Neural progenitor cell (in vitro differentiated cells): ENCODE results near the gene CTSF. TPM values are rescaled to one million over a fixed set of nuclear protein-coding genes. Genes with fewer than 3 reads are reported as not detected.
A peak's percentile ranks its signal among the peaks of the same experiment; 100 is the strongest.

Source experiments
- DNase-seq: peaks from one replicate; pipeline ENCODE4 v3.0.0-alpha.2; 2016; ENCODE audit warnings: low spot score
- H2AFZ ChIP-seq: fragments of 200-600 bp; sonication (generic); replicated peaks from 2 replicates; pipeline ENCODE4 v1.6.1; 2016; ENCODE audit warnings: antibody characterized with exemption
- H3F3A ChIP-seq: fragments of 200-600 bp; sonication (generic); 2 replicates; pipeline ENCODE4 v1.6.1; 2016; ENCODE audit warnings: antibody characterized with exemption, low read depth
- H3K27ac ChIP-seq: fragments of 200-600 bp; sonication (generic); 2 replicates; pipeline ENCODE4 v1.5.1; 2016; ENCODE audit warnings: mild to moderate bottlenecking
- H3K27me3 ChIP-seq: fragments of 200-600 bp; sonication (generic); 2 replicates; pipeline ENCODE4 v1.6.1; 2016; ENCODE audit warnings: mild to moderate bottlenecking, moderate library complexity
- H3K36me3 ChIP-seq: fragments of 200-600 bp; sonication (generic); 2 replicates; pipeline ENCODE4 v1.5.1; 2016
- H3K4me1 ChIP-seq: fragments of 200-600 bp; sonication (generic); 2 replicates; pipeline ENCODE4 v1.6.1; 2016; ENCODE audit warnings: mixed run types
- H3K4me2 ChIP-seq: fragments of 200-600 bp; sonication (generic); 2 replicates; pipeline ENCODE4 v1.6.1; 2016
- H3K4me3 ChIP-seq: fragments of 200-600 bp; sonication (generic); 2 replicates; pipeline ENCODE4 v1.5.1; 2016
- H3K79me2 ChIP-seq: fragments of 200-600 bp; sonication (generic); 2 replicates; pipeline ENCODE4 v1.6.1; 2016; ENCODE audit warnings: low read depth
- H3K9ac ChIP-seq: fragments of 200-600 bp; sonication (generic); 2 replicates; pipeline ENCODE4 v1.6.1; 2016
- H3K9me3 ChIP-seq: fragments of 200-600 bp; sonication (generic); 2 replicates; pipeline ENCODE4 v1.5.1; 2016; ENCODE audit warnings: low read depth
- H4K20me1 ChIP-seq: fragments of 200-600 bp; sonication (generic); 2 replicates; pipeline ENCODE4 v1.6.1; 2016; ENCODE audit warnings: low read depth
- H3K27ac Mint-ChIP-seq: 3 replicates; pipeline ENCODE4 v1.8.0; 2021; ENCODE audit warnings: mixed read lengths
- H3K27me3 Mint-ChIP-seq: 2 replicates; pipeline ENCODE4 v1.8.0; 2022; ENCODE audit warnings: low read depth, mild to moderate bottlenecking, inconsistent platforms, moderate library complexity, mixed read lengths; ENCODE audit not compliant: insufficient read depth
- H3K36me3 Mint-ChIP-seq: 3 replicates; pipeline ENCODE4 v1.8.0; 2021; ENCODE audit warnings: mixed read lengths
- H3K4me1 Mint-ChIP-seq: 3 replicates; pipeline ENCODE4 v1.8.0; 2021; ENCODE audit warnings: mixed read lengths
- H3K4me3 Mint-ChIP-seq: 3 replicates; pipeline ENCODE4 v1.8.0; 2021; ENCODE audit warnings: mild to moderate bottlenecking, moderate library complexity, mixed read lengths
- H3K9me3 Mint-ChIP-seq: 3 replicates; pipeline ENCODE4 v1.8.0; 2020; ENCODE audit warnings: mixed read lengths
- CTCF ChIP-seq: fragments of 200-600 bp; sonication (generic); IDR thresholded peaks from 2 replicates; pipeline ENCODE4 v1.5.1; 2017; ENCODE audit warnings: antibody characterized with exemption, mild to moderate bottlenecking
- EZH2 ChIP-seq: fragments of 200-600 bp; sonication (generic); IDR thresholded peaks from 2 replicates; pipeline ENCODE4 v1.6.1; 2017; ENCODE audit warnings: antibody characterized with exemption, mild to moderate bottlenecking, moderate library complexity
- EZH2phosphoT487 ChIP-seq: fragments of 200-600 bp; sonication (generic); IDR thresholded peaks from 2 replicates; pipeline ENCODE4 v1.6.1; 2017; ENCODE audit warnings: antibody characterized with exemption
- total RNA-seq: library from RNA; depleted of rRNA; stranded (reverse); fragments of >200 nt; gene quantifications from 2 replicates; pipeline ENCODE4 v1.2.3, GENCODE V29; 2015; ENCODE audit warnings: low replicate concordance

Gene CTSF
- total RNA-seq, 1 donor from 2014 or later, result not detected

GRCh38 chr11:66554602-66555001 is 13.8 kb downstream of the CTSF start:
- H3K79me2 ChIP-seq, result no peaks in the 10 kb centered on the region
- no peaks in the 10 kb centered on the region for H3K4me1 Mint-ChIP-seq
- no peak overlapping the region for H3K27ac ChIP-seq
- no peak overlapping the region for H3K27ac Mint-ChIP-seq
- H2AFZ ChIP-seq, result no peak overlapping the region
- H3K9me3 Mint-ChIP-seq, result no peaks in the 10 kb centered on the region
- H3K4me3 ChIP-seq, result no peak overlapping the region
- H3K36me3 ChIP-seq, result no peaks in the 10 kb centered on the region
- H3K9me3 ChIP-seq, result no peaks in the 10 kb centered on the region
- H3K36me3 Mint-ChIP-seq, result no peaks in the 10 kb centered on the region
- peaks cover 4% of the 10 kb centered on the region for H4K20me1 ChIP-seq
- DNase-seq, result no peak
- no peak for TF ChIP-seq EZH2phosphoT487
- TF ChIP-seq EZH2, result no peak
- TF ChIP-seq CTCF, result no peak
- no peak overlapping the region for H3K9ac ChIP-seq
- H3K4me1 ChIP-seq, result no peaks in the 10 kb centered on the region
- H3F3A ChIP-seq, result peaks cover 3% of the 10 kb centered on the region
- H3K4me3 Mint-ChIP-seq, result no peak overlapping the region
- no peaks in the 10 kb centered on the region for H3K27me3 ChIP-seq
- H3K4me2 ChIP-seq, result no peak overlapping the region
- H3K27me3 Mint-ChIP-seq, result peaks cover 10% of the 10 kb centered on the region

DNA sequence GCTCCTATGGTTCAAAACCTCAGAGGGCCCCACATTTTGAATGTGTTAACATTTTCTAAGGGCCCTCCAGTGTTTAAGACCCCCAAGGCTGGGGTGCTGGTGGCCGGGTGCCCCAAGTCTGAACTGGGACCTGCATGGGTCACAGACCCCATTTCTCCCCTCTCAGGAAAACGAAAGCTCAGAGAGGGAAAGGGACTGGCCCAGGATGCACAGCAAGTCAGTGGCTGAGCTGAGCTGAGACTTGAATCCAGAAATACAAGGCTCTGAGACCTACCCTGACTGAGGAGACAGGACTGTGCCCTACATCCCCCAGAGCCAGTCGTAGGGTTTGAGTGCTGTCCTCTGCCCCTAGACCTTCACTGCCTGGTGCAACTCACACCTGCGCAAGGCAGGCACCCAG is 17.5 kb downstream of the CTSF start:
- H3K36me3 Mint-ChIP-seq, result no peaks in the 10 kb centered on the region

GRCh38 chr11:66549696-66550095 is 18.7 kb downstream of the CTSF start:
- Histone ChIP-seq H3K9ac (no peak overlapping the region), H3K4me3 (no peak overlapping the region), H3K4me1 (peaks cover 20% of the 10 kb centered on the region), H3F3A (peaks cover 35% of the 10 kb centered on the region), H3K4me2 (no peak overlapping the region), H3K27ac (no peak overlapping the region), H3K36me3 (no peaks in the 10 kb centered on the region), H4K20me1 (peaks cover 15% of the 10 kb centered on the region), H3K9me3 (no peaks in the 10 kb centered on the region), H2AFZ (no peak overlapping the region), H3K27me3 (no peaks in the 10 kb centered on the region), H3K79me2 (no peaks in the 10 kb centered on the region)
- H3K4me3 Mint-ChIP-seq, result no peak overlapping the region
- H3K27ac Mint-ChIP-seq, result peak overlapping the region; percentile 90
- TF ChIP-seq EZH2phosphoT487, result no peak
- no peak for TF ChIP-seq EZH2
- TF ChIP-seq CTCF, result no peak
- H3K27me3 Mint-ChIP-seq, result peaks cover 20% of the 10 kb centered on the region
- H3K36me3 Mint-ChIP-seq, result no peaks in the 10 kb centered on the region
- DNase-seq, result no peak
- peaks cover 32% of the 10 kb centered on the region for H3K4me1 Mint-ChIP-seq
- no peaks in the 10 kb centered on the region for H3K9me3 Mint-ChIP-seq

More for the DNA sequence above, 17.5 kb downstream of the CTSF start:
- H2AFZ ChIP-seq, result no peak overlapping the region
- H3K36me3 ChIP-seq, result no peaks in the 10 kb centered on the region
- DNase-seq, result no peak
- TF ChIP-seq EZH2 (no peak), EZH2phosphoT487 (no peak), CTCF (no peak)
- Mint-ChIP-seq H3K27me3 (peaks cover 20% of the 10 kb centered on the region), H3K4me3 (no peak overlapping the region), H3K9me3 (no peaks in the 10 kb centered on the region), H3K27ac (peak overlapping the region; percentile 44), H3K4me1 (peaks cover 28% of the 10 kb centered on the region)
- H3K4me3 ChIP-seq, result no peak overlapping the region
- no peak overlapping the region for H3K4me2 ChIP-seq
- no peaks in the 10 kb centered on the region for H3K9me3 ChIP-seq
- peaks cover 20% of the 10 kb centered on the region for H3K4me1 ChIP-seq
- H3K79me2 ChIP-seq, result no peaks in the 10 kb centered on the region
- H3K27me3 ChIP-seq, result no peaks in the 10 kb centered on the region
- no peak overlapping the region for H3K27ac ChIP-seq
- H3F3A ChIP-seq, result peaks cover 35% of the 10 kb centered on the region
- H3K9ac ChIP-seq, result no peak overlapping the region
- peaks cover 15% of the 10 kb centered on the region for H4K20me1 ChIP-seq
